ENCODE results near the gene TMEM121B. TPM values are rescaled to one million over a fixed set of nuclear protein-coding genes. Genes with fewer than 3 reads are reported as not detected.

TMEM121B gene
- total RNA-seq, 1 donor from 2014 or later = 0.17 TPM

- DNase-seq = no peak
Observed at GRCh38 chr22:17137861-17138425, 16.8 kb upstream of the TMEM121B start.

- no peak for DNase-seq
Observed at GRCh38 chr22:17137170-17137569, 16.0 kb upstream of the TMEM121B start.

- DNase-seq = no peak
Observed at GRCh38 chr22:17135153-17135760, 14.1 kb upstream of the TMEM121B start.

- DNase-seq = no peak
Observed at GRCh38 chr22:17133137-17133536, 12.0 kb upstream of the TMEM121B start.

- no peak for DNase-seq
Observed at GRCh38 chr22:17132112-17132511, 11.0 kb upstream of the TMEM121B start.

GRCh38 chr22:17131686-17132085 is 10.5 kb upstream of the TMEM121B start:
- no peak for DNase-seq

GRCh38 chr22:17130199-17130598 is 9.0 kb upstream of the TMEM121B start:
- no peak for DNase-seq

- peak; percentile 23 for DNase-seq
Observed at GRCh38 chr22:17120711-17121232, 388 bp downstream of the TMEM121B start.

GRCh38 chr22:17120281-17120680 is 879 bp downstream of the TMEM121B start:
- peak; percentile 69 for DNase-seq

GRCh38 chr22:17119481-17120202 is 1.5 kb downstream of the TMEM121B start:
- DNase-seq = peak; percentile 33

- DNase-seq = no peak
Observed at GRCh38 chr22:17118342-17118741, 2.8 kb downstream of the TMEM121B start.

GRCh38 chr22:17117890-17118289 is 3.3 kb downstream of the TMEM121B start:
- no peak for DNase-seq

- DNase-seq = no peak
Observed at GRCh38 chr22:17117400-17117799, 3.8 kb downstream of the TMEM121B start.

GRCh38 chr22:17116572-17117330 is 4.4 kb downstream of the TMEM121B start:
- no peak for DNase-seq

- DNase-seq = no peak
Observed at GRCh38 chr22:17115945-17116565, 5.1 kb downstream of the TMEM121B start.

GRCh38 chr22:17115236-17115635 is 5.9 kb downstream of the TMEM121B start:
- no peak for DNase-seq

- DNase-seq = peak; percentile 4
Observed at GRCh38 chr22:17114898-17115235, 6.3 kb downstream of the TMEM121B start.

GRCh38 chr22:17114173-17114897 is 6.8 kb downstream of the TMEM121B start:
- DNase-seq = no peak

GRCh38 chr22:17113600-17113999 is 7.6 kb downstream of the TMEM121B start:
- no peak for DNase-seq

GRCh38 chr22:17112491-17113042 is 8.6 kb downstream of the TMEM121B start:
- no peak for DNase-seq

- no peak for DNase-seq
Observed at GRCh38 chr22:17110791-17111550, 10.2 kb downstream of the TMEM121B start.

Measured in dermis blood vessel endothelial cell (primary cell).